DND-41 (cell line): ENCODE results near the gene GBA2.

ENCODE experiments used
- ATAC-seq: fragments of 200-7000 bp; cut with Tn5 transposase; 3 replicates; pipeline ENCODE4 v1.9.1; 2021; ENCODE audit warnings: low read depth; ENCODE audit not compliant: insufficient read depth
- DNase-seq: peaks from one replicate; pipeline ENCODE4 v3.0.0-alpha.2; 2020
- H2AFZ ChIP-seq: 2 replicates; pipeline ENCODE4 v1.6.0; 2012; ENCODE audit warnings: low read depth, low read length
- H3K27ac ChIP-seq: 2 replicates; pipeline ENCODE4 v1.5.1; 2012; ENCODE audit warnings: low read length, inconsistent platforms
- H3K27me3 ChIP-seq: fragments of 200-600 bp; sonication (generic); 2 replicates; pipeline ENCODE4 v1.6.0; 2012; ENCODE audit warnings: low read length, mild to moderate bottlenecking, inconsistent platforms; ENCODE audit not compliant: insufficient read depth, poor library complexity
- H3K36me3 ChIP-seq: 2 replicates; pipeline ENCODE4 v1.5.1; 2012; ENCODE audit warnings: low read length, inconsistent platforms; ENCODE audit not compliant: insufficient read depth
- H3K4me1 ChIP-seq: 2 replicates; pipeline ENCODE4 v1.5.1; 2012; ENCODE audit warnings: mild to moderate bottlenecking, low read length; ENCODE audit not compliant: insufficient read depth
- H3K4me2 ChIP-seq: 2 replicates; pipeline ENCODE4 v1.6.0; 2012; ENCODE audit warnings: mild to moderate bottlenecking, moderate library complexity, low read length, inconsistent platforms; ENCODE audit not compliant: insufficient read depth
- H3K4me3 ChIP-seq, 2 experiments: fragments of 200-600 bp in 1 of 2; shearing (Covaris generic) in 1 of 2; 2 replicates each; pipeline ENCODE4 v1.5.1; 2012 to 2016; ENCODE audit warnings: inconsistent platforms in 2 of 2, low read length in 2 of 2, mild to moderate bottlenecking in 2 of 2, low read depth in 1 of 2, moderate library complexity in 1 of 2
- H3K79me2 ChIP-seq: 2 replicates; pipeline ENCODE4 v1.6.0; 2012; ENCODE audit warnings: low read length, inconsistent platforms; ENCODE audit not compliant: insufficient read depth
- H3K9ac ChIP-seq: 2 replicates; pipeline ENCODE4 v1.6.0; 2012; ENCODE audit warnings: low read depth, mild to moderate bottlenecking, inconsistent platforms, low read length, moderate library complexity
- H3K9me3 ChIP-seq: 2 replicates; pipeline ENCODE4 v1.5.1; 2012; ENCODE audit warnings: low read length, moderate library complexity, mild to moderate bottlenecking, inconsistent platforms; ENCODE audit not compliant: insufficient read depth, severe bottlenecking
- H4K20me1 ChIP-seq: 2 replicates; pipeline ENCODE4 v1.6.0; 2012; ENCODE audit warnings: low read length; ENCODE audit not compliant: insufficient read depth
- EZH2 ChIP-seq: IDR thresholded peaks from 3 replicates; pipeline ENCODE4 v1.6.1; 2012; ENCODE audit warnings: borderline replicate concordance, low read depth, mild to moderate bottlenecking, moderate library complexity, low read length, inconsistent platforms; ENCODE audit not compliant: severe bottlenecking
- TF ChIP-seq, protein P1 (sequence below): IDR thresholded peaks from 2 replicates; pipeline ENCODE4 v1.5.1; 2012; ENCODE audit warnings: borderline replicate concordance, low read length, moderate library complexity, mild to moderate bottlenecking; ENCODE audit not compliant: poor library complexity, severe bottlenecking; ENCODE audit errors: extremely low read depth

GBA2 gene

DNA sequence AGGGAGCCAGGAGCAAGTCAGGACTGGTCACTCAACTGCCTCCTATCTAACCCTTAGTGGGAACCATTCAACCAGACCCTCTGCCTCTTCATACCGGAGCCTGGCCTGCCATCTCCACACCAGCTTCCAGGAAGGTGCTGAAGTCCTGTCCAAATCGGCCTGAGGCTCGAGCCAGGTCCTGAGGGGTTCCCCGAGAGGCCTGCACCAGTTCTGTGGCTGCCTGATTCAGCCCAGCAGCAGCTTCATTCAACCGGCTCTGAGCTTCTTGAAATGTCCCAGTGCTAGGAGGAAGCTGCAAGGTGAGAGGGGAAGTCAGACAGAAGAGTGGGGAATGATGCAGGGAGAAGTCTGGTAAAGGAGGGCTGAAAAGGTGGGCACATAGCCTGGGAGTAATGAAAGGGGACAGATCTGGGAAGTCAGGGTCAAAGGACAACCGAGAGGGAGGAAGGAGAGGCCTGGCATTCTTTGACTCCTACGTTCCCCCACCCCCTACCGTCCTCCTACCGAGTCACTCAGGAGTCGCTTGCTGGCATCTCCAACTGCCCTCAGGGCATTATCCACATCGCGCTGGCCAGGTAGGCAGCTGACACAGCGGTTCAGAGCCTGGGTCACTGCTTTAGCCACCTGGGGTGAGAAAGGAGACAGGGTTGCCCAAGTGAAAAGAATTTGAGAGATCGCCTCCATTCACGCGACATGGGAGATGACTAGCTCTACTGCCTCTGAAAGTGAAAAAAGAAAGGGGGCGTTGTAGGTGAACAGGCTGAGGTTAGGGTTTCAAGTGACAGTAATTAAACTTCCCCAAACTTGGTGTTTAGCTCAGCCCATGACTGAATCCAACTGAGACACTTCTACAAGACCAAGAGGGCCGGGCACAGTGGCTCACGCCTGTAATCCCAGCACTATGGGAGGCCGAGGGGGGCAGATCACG, 37.3 kb downstream of the GBA2 start:
- TF ChIP-seq, protein P1, sequence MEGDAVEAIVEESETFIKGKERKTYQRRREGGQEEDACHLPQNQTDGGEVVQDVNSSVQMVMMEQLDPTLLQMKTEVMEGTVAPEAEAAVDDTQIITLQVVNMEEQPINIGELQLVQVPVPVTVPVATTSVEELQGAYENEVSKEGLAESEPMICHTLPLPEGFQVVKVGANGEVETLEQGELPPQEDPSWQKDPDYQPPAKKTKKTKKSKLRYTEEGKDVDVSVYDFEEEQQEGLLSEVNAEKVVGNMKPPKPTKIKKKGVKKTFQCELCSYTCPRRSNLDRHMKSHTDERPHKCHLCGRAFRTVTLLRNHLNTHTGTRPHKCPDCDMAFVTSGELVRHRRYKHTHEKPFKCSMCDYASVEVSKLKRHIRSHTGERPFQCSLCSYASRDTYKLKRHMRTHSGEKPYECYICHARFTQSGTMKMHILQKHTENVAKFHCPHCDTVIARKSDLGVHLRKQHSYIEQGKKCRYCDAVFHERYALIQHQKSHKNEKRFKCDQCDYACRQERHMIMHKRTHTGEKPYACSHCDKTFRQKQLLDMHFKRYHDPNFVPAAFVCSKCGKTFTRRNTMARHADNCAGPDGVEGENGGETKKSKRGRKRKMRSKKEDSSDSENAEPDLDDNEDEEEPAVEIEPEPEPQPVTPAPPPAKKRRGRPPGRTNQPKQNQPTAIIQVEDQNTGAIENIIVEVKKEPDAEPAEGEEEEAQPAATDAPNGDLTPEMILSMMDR = no peak
- TF ChIP-seq EZH2 = no peak
- ATAC-seq = no peak
- H2AFZ ChIP-seq = no peak overlapping the region
- no peak overlapping the region for H3K27ac ChIP-seq
- DNase-seq = no peak
- peaks cover 4% of the 10 kb centered on the region; the same call in 1 of the 2 replicates for H4K20me1 ChIP-seq
- H3K36me3 ChIP-seq = peaks cover 86% of the 10 kb centered on the region
- no peak overlapping the region for H3K4me3 ChIP-seq
- H3K27me3 ChIP-seq = no peaks in the 10 kb centered on the region
- no peaks in the 10 kb centered on the region for H3K4me1 ChIP-seq
- H3K4me2 ChIP-seq = no peak overlapping the region
- no peaks in the 10 kb centered on the region for H3K79me2 ChIP-seq
- H3K9me3 ChIP-seq = no peaks in the 10 kb centered on the region
- no peak overlapping the region for H3K9ac ChIP-seq

DNA sequence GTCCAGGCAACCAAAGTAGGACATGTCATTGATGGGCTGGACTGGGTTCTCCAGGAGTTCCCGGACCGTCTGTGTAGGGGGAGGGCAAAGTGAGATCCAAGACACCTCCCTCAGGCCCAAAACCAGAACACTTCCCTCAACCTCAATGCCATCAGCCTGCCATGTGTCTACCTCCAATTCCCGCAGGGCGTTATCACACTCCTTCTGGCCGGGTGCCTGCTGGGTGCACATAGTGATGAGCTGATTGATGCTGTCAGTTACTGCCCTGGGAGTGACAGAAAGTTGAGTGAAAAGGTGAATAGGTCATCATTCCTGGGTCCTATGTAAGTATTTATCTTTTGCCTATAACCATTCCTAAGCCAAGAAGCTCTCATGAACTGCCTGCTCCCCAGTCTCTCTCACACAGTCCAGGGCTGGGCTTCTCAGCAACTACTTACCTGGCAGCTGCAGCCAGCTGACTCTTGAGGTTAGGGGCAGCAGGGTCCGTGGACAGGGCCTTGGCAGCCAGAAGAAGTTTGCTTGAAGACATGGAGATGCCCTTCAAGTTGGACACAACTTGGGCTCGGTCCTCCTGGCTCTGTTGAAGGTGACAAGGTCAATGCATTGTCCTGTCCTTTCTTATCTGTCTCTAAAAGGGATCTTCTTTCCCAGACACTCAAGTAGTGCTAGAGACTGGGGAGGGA, 38.1 kb downstream of the GBA2 start:
- no peak for TF ChIP-seq EZH2
- TF ChIP-seq, protein P1 = no peak
- no peak overlapping the region for H2AFZ ChIP-seq
- no peak overlapping the region for H3K27ac ChIP-seq
- H3K4me1 ChIP-seq = no peaks in the 10 kb centered on the region
- DNase-seq (no peak), ATAC-seq (no peak)
- H3K4me2 ChIP-seq = no peak overlapping the region
- no peaks in the 10 kb centered on the region for H3K27me3 ChIP-seq
- no peak overlapping the region for H3K9ac ChIP-seq
- no peaks in the 10 kb centered on the region for H3K9me3 ChIP-seq
- H4K20me1 ChIP-seq = peaks cover 4% of the 10 kb centered on the region; the same call in 1 of the 2 replicates
- no peaks in the 10 kb centered on the region for H3K79me2 ChIP-seq
- no peak overlapping the region for H3K4me3 ChIP-seq
- H3K36me3 ChIP-seq = peaks cover 86% of the 10 kb centered on the region

DNA sequence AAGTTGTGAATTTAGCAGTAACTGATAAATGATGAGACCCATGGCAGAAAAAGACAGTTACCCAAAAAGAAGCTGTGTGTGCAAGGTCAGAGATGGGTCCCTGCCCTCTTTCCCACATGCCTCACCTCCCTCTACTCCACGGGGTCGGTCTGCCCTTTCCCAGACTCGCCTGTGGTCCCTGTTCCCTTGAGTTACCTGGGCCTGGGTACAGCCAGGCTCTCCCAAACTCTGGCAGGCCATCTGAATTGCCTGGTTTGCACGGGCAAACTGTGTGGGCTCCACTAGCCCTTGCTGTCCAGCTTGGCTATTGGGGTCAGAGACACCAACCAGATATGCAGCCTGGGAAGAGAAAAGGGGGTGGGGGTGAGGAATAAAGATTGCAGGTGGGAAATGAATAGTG, 40.9 kb downstream of the GBA2 start:
- no peak for TF ChIP-seq EZH2
- TF ChIP-seq, protein P1 = no peak
- Histone ChIP-seq H3K9me3 (no peaks in the 10 kb centered on the region), H3K27ac (no peak overlapping the region), H3K9ac (no peak overlapping the region), H3K4me1 (no peaks in the 10 kb centered on the region), H3K27me3 (no peaks in the 10 kb centered on the region), H3K36me3 (peaks cover 88% of the 10 kb centered on the region), H3K4me2 (no peak overlapping the region), H3K4me3 (no peak overlapping the region), H2AFZ (no peak overlapping the region), H4K20me1 (peaks cover 4% of the 10 kb centered on the region; the same call in 1 of the 2 replicates), H3K79me2 (no peaks in the 10 kb centered on the region)
- no peak for ATAC-seq
- DNase-seq = no peak
